Measurements from ENCODE around the gene ZC3H6.
"Not testable (repeated sequence)": the region's sequence is repeated elsewhere in the genome, so short reads cannot be mapped to it uniquely, and the experiment has no call there.

ZC3H6 gene

DNA sequence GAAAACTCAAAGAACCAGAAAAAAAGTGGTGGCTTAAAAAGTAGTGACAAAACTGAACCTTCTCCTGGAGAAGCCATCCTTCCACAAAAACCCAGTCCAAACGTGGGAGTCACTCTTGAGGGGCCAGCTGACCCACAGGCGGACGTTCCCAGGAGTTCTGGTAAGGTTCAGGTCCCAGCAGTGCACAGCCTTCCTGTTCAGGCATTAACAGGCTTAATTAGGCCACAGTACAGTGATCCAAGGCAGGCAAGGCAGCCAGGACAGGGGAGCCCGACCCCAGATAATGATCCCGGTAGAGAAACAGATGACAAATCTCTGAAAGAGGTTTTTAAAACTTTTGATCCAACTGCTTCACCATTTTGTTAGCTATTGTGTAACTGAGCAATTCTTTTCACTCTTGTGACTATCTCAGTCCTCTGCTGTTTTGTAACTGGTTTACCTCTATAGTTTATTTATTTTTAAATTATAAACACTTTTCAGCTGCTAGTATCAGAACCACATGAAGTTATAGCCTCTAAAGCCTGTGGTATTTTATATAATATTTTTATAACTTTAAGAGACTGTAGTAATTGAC is 56.8 kb downstream of the ZC3H6 start:
- no peak for DNase-seq

- DNase-seq: no peak
These were observed 60.2 kb downstream of the ZC3H6 start for GRCh38 chr2:112335600-112335999.

DNA sequence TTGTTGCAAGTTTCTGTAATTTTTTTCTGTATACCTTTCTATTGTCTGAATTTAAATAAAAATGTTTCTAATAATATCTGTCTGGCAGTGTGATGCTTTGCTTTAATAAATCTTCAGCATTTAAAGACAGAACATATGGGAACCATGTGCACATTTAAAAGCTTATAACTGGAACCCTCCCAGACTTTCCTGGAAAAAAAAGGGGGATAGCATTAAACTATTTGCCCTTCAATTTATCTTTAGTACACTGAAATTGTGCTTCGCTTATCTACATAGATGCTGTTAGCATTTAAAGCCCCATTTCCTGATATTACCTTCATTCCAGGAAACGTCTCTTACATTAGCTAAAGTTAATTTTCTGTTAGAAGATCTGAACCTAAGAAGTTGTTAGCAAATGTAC is 64.6 kb downstream of the ZC3H6 start:
- DNase-seq: no peak

DNA sequence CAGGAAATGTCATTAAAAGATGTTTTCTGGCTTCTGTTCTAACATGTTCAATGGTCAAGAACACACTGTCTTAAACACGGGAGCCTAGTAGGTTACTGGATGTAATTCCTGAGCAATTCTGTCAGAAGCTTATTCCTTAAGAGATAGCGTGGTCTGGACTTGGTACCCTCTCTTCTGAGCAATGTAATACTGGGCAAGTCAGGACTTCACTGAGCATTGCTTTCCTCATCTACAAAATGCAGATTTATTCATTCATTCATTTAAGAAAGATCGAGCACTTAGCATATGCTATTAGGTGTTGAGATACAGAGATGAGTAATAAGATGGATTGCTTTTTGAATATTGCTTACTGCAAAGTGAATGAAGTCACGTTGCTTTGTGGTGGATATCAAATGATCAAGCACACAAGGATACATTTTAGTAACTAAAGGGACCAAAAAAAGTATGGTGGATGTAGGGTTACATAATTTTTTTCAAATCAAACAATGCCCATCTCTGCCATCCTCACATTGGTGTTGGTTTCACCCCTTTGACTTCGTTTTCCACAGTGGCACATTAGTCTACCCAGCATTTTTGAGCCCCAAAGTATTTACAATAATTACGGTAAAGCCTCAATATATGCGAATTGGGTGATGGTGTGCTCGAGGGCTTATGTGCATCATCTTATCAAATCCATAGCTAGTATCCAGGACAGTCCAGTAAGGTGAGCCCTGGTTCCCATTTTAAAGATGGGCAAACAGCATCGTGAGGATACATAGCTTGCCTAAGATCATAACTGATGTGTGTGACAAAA is 65.3 kb downstream of the ZC3H6 start:
- DNase-seq: no peak

GRCh38 chr2:112342067-112342550 is 66.7 kb downstream of the ZC3H6 start:
- DNase-seq: no peak

DNA sequence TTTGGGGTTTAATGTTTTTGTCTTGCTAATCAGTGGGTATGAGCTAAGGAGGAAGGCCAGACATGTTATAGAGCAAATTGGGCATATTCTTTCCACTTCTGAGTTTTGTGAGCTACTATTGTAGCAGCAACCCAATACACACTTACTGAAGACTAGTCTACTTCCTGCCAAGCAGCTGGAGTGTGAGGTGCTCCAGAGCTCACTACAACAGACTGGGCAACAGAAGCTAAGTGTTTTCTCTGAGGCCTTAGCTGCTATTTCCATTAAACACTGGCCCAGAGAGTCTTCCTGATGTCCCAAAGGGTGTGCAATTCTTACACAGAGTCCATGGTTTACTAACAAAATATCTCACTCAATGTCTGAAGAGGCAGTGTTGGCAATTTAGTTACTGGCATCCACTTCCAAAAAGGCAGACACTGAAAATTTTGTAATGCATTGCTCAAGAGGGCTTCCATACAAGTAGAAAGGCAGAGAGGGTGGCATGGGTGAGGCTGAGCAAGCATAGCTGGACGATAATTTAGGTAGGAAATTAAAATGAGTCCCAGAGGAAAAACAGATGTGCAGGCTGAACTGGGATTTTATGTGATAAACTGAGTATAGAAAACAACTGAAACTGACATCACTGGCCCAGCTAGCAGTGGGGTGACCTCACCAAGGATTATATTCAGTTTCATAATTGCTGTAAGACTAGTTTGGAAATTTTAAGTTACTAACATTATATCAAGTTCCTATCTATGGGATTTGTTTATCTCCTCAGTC is 68.6 kb downstream of the ZC3H6 start:
- no peak for DNase-seq

DNA sequence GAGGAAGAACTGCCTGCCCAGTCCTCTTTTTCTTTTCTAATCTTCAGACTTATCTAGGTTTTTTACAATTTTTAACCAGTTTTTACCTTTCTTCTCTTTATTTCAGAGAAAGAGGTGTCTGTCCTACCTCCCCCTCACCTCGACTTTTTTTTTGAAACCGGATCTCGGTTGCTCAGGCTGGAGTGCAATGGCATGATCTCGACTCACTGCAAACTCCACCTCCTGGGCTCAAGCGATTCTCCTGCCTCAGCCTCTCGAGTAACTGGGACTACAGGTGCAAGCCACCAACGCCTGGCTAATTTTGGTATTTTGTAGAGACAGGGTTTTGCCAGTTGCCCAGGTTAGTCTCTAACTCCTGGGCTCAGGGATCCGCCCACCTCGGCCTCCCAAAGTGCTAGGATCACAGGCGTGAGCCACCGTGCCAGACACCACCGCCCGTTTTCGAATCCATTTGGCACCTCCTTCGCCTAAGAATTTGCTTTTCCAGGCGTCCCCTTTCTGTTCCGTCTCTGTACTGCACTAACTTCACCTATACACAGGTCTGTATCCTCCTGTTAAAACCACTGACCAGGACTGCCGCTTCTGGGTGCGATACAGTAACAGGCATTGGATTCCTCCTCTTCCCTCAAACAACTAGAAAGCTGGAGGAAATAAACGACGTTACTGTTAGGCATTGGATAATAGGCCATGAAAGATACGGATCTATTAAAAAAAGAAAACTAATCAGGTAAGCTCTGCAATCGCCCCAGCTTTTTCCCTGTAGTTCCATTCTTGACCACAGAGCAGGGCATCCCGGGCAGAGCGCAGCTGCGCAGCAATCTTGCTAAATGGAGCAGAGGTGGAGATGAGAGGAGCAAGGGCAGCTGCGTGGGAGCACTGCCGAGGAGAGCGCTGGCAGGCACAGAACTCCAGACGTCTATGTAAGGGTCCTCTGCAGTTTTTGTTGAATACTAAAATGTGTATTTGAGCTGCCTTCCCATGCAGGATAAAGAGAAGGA is 69.9 kb downstream of the ZC3H6 start:
- no peak for DNase-seq

DNA sequence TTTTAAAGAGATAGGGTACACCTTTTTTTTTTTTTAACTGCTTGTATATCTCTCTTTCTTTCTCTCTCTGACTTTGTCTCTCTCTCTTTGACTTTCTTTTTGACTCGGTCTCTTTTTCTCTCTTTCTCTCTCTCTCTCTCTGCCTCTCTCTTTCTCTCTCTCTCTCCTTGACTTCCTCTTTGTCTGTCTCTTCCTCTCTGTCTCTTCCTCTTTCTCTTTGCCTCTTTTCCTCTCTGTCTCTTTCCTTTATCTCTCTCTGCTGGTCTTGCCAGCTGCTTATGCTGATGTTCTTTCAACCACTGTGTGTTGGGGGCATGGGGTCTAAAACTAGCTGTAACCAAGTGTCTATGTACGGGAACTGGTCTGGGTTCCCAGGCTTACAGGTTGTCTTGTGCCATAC is 76.9 kb downstream of the ZC3H6 start:
- not testable (repeated sequence) for DNase-seq

- not testable (repeated sequence) for DNase-seq
These were observed 77.6 kb downstream of the ZC3H6 start for GRCh38 chr2:112352809-112353603.

GRCh38 chr2:112354335-112354734 is 78.9 kb downstream of the ZC3H6 start:
- not testable (repeated sequence) for DNase-seq

DNA sequence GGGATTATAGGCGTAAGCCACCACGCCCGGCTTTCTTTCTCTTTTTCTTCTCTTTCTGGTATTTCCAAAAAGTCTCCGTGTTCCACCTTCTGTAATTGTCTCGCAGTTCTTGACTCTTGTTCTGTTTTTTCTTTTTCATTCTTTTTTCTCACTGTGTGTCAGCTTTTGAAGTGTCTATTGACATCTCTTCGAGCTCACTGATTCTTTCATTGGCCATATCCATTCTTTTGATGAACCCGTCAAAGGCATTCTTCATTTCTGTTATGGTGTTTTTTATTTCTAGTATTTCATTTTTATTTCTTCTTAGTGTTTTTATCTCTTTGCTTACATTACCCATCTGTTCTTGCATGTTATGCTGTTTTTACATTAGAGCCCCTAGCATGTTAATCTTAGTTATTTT is 84.7 kb downstream of the ZC3H6 start:
- DNase-seq: not testable (repeated sequence)

All from CD4-positive, alpha-beta T cell treated with Interleukin-4 for 1 hour (primary cell).